Stimulated activated CD8-positive, alpha-beta memory T cell treated with anti-CD3 and anti-CD28 coated beads, Interleukin-2, amount 100 ng/mL, for 48 hours (primary cell): ENCODE results near the gene KIF16B.
"Not testable (repeated sequence)": the region's sequence is repeated elsewhere in the genome, so short reads cannot be mapped to it uniquely, and the experiment has no call there.

Experiments
- DNase-seq, 2 donors: peaks; one replicate each; pipeline ENCODE4 v3.0.0-alpha.2; 2020; ENCODE audit warnings: low read depth in 2 of 2

The KIF16B gene

DNA sequence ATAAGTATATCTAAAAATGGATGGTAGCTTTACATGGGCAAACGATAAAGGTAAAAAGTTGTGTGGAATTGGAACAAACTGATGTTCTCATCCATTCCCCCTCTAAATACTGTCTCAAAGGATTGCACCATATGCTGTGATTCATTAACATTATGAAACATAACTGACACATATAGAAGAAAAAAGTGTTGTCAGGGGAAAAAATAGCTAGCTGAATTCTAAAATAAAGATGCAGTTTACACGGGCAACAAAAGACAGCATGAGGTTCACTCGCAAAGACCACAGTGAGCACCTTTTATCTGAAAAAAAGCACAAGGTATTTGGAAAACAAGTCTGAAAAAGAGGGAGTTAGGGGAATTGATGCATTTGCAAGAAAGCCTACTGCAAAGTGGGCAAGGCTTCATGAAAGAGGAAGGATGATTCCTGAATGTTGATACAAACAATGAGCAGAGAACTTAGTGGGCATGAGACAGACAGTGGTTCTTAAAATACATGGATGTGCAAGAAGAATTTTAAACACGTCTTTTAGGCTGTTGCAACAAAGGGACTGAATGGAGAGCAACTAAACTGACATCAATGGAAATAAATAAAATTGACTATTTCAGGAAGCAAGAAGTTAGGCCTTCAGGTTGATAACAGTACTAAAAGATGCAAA lies 280.9 kb downstream of the KIF16B start:
- DNase-seq = no peak

- no peak for DNase-seq
Observed at GRCh38 chr20:16290358-16290757, 282.9 kb downstream of the KIF16B start.

DNA sequence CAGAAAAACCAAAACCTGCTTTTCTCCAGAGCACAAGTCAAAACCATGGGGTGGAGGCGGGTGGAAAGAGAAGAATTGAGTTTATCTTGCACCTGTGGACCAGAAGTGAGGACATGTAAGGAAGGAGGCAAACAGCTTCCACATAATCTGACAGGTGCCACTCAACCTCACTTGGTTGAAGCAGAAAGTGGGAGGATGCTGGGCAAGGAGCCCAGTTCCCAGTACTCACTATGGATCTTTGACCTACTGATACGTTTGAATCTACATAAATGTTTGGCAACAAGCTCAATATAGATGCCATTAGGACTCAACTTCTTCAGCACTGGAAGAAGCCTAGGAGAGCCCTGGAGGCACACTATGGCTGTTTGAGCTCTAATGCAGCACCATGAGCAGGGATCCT lies 285.5 kb downstream of the KIF16B start:
- DNase-seq = no peak

DNA sequence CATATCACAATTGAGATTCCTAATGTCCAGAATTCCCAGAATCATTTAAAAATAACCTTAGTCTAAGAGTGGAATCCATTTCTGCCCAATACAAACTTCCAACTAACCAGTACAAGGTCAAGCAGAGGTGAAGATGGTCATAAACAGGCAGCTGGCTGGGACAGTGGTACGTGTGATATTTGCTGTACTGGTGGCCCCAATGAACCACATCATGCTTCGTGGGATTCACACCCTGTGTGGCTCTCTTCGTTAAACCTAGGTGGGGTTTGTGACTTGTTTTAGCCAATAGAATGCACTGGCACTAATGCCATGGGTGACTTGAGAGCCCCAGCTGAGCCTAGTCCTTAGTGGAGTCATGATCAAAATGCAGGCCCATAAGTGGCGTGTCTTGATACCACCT lies 286.6 kb downstream of the KIF16B start:
- no peak for DNase-seq

GRCh38 chr20:16284385-16285100 lies 288.7 kb downstream of the KIF16B start:
- DNase-seq = no peak

- no peak for DNase-seq
Observed at GRCh38 chr20:16283978-16284377, 289.3 kb downstream of the KIF16B start.

DNA sequence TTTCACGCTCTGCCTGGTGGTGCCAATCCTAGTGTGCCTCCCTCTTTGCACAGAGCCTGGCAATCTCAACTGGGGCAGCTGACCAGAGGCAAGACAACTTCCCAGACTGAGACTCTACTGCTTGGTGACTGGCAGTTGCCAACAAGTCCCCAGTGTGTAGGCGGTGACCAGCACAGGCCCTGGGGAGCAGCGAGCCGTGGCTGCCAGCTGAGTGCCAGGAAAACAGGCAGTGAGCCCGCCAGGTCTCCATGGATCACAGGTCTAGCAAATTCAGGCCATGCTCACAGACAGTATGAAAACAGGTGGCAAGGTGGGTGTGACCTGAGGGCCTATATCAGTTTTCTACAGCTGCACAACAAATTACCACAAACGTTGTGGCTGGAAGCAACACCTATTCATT lies 289.9 kb downstream of the KIF16B start:
- DNase-seq = no peak

DNA sequence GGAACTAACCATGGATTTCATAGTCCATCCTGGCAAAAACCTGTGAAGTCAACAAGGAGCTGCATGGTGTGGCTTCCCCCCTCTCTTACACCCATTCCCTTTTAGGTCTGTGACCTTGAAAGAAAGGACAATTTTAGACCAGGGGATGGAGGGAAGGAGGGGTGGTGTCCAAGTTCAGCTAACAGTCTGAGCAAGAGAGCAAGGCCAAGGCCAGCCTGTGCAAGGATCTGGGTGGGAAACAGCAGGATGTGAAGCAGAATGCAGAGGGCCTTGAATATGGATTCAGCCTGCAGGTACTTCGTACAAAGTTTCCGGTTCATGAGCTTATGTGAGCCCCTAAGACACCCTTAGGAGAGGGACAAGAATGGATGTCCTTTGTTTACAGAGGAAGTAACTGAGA lies 293.0 kb downstream of the KIF16B start:
- DNase-seq = no peak

DNA sequence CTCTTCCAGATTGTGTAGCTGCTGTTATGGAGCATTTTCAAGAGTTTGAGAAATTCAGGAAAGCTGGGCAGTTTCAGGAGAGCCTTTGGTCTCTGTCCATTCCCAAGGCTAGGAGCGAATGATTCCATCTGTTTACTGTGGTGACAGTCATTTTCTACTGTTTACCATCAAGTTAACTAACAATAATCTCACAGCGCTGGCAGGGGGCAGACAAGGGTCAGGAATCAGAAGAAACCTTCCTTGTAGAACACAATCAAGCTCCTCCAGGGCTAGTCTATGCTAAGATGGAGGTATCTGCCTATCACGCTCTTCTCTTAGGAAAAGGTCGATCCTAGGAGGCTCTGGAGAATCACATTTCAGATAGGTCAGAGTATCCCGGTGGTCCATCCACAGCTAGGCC lies 293.9 kb downstream of the KIF16B start:
- DNase-seq = no peak

DNA sequence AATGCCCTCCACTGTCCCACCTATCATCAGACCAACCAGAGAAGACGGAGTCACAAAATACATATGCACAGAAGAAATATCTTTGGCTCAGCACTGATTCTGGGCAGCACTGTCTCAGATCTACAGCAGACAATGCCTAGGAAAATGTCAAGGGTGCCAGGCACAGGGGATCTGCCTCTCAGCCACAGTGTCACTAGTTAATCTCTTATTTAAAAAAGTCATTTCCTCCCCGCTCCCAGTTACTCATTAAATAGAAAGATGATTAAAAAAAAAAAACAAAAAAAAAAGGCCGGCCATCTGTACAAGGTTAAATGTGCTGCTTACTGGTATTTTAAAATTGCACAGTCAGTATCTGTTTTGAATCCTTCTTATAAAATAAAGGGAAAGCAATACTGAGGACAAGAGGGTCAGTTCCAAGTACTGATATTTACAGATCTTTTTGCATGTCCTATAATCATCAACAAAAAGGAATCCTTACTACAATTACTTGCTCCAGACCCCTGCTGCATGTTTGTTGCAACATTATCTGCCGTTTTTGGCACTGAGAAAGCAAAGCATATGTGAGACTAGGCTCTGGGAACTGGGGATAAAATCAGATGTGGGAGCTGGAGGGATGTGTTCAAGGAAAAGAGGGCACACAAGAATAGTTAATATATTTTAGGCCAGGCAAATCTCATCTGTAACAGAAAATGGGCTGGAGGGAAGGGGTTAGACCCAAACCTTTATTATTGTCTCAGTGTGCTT lies 299.3 kb downstream of the KIF16B start:
- DNase-seq = no peak

- DNase-seq = no peak
Observed at GRCh38 chr20:16272780-16273360, 300.4 kb downstream of the KIF16B start.

- no peak for DNase-seq
Observed at GRCh38 chr20:16271450-16271849, 301.8 kb downstream of the KIF16B start.

DNA sequence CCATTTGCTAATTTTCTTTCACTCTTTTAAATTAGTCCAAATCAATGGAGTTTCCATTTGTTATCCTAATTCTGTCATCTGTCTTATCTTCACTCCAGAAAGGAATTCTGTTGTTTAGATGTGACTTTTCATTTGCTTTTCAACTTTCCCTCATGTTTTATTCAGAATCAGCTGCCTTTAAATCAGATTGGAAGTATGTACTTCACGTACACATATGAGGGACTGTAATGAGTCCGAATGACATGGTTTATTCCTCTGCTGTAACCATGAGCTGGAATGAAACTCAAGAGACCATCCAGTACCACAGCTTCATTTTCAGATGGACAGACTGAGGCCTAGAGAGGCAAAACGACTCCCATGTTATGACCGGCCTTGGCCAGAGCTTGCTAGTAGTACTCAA lies 302.3 kb downstream of the KIF16B start:
- DNase-seq = no peak

DNA sequence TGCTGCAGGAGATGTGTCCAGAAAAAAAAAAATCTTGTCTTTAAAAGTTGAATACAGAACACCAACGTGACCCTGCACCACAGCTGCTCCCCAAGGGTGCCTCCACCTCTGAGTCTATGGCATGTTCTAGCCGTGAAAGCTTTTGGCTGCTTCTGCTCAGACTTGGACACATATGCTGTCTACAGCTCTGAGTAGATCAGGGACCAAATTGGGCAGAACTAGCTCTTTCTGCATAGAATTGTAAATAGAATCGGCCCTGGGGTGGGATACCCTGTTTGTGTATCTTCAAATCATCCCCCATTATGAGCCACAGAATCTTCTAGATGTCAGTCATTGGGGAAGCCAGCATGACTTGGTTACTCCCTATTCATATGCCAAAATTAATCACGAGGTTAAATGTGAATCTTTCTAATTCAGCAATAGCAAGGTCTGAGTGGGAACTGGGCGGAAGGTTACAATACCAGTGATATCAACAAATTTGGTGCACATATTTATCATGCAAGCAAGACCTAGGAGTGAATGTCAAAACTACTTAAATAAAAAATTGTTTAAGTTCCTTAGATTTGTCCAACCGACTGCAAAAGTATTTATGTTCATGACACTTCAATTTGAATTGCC lies 302.8 kb downstream of the KIF16B start:
- no peak for DNase-seq

DNA sequence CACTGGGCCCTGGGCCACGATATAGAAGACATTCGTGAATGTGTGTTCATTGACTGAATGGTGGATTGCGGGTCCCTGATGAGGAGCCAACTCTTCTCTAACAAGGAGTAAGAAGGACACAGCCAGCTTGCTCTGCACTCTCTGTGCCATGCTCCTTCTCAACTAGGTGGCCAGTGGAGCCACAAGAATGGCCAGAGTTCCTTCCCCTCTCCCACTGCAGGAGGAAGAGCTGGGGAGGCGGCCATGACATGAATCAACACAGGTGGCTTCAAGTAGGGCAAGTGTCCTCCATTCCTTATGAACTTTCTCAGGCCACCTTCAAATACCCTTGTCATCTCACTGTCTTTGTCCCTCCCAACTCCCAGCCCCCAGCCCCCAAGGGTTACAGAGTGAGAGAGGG lies 305.7 kb downstream of the KIF16B start:
- DNase-seq = no peak

DNA sequence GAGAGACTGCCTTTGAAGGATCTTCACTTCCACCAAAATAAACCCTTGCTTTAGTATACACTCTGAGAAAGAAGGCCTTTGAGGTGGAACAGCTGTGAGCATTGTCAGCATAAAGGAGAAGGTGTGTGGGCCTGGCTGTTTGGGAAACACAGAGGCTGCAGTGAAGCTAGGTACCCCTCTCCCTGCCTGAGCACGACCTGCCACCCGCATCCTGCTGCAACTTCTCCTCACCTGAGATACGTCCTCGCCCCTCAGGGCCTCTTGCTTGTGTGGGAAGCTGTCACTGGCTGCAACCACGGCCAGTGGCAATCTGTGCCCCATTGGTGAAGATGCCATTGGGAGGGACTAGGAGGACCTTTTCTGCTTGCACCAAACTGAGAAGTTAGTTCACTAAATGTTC lies 307.9 kb downstream of the KIF16B start:
- no peak for DNase-seq

DNA sequence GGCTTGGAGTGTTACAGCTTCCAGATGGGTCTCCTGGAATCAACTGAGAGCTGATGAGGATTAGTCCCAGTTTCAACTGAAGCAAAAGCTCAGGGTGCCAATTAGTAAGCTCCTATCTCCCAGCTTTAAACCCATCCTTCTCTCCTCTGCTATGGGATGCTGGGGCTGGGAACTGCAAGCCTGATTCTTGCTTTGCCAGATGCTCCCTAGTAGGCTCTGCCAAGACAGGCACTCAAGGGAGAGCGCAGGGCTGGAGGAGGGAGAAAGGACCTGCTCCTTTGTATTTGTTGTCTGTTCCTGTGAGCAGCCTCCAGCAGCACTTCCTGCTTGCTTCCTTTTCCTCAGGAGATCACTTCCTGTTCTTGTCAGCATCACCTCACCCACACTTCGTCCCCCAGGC lies 309.7 kb downstream of the KIF16B start:
- no peak for DNase-seq

DNA sequence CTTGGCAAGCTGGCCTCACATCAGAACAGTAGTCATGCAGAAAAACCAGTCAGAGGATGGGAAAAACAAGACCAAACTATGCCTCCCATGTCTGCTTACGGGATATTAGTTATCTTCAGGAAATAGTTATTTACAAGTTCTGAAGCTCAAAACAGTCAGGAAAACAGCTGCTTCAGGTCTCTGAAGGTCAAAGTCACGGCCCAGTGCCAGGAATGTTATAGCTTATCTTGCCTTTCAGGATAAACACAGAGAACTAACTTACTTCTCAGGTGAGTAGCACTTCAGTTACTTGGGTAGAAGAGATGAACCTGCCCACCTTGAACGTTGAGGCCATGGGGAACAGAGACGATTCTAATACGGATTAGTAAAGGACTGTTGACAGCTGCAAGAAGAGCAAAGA lies 310.7 kb downstream of the KIF16B start:
- DNase-seq = no peak

DNA sequence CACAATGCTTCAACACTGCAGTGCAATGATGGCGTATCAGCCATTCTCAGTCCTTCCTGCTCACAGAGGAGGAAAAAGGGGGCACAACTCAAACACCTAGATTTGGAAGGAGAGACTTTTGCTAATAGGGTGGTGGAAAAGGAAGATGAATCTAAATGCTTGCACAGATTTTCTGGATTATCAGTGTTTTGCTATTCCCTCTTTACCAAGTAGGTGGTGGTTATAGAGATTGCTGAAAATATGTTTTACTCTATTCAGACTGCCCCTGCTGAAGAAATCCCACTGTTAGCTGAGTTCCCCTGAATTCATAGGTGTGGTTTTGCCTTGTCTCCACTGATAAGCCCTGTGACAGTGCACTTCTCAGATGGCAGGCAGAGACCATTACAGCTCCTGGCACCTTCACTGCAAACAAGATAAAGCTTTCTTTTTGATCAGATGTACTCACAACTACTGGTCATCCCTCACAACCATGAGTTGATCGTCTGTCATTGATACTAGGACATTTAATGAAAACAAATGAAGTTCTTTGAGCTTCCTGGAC lies 311.4 kb downstream of the KIF16B start:
- no peak for DNase-seq

DNA sequence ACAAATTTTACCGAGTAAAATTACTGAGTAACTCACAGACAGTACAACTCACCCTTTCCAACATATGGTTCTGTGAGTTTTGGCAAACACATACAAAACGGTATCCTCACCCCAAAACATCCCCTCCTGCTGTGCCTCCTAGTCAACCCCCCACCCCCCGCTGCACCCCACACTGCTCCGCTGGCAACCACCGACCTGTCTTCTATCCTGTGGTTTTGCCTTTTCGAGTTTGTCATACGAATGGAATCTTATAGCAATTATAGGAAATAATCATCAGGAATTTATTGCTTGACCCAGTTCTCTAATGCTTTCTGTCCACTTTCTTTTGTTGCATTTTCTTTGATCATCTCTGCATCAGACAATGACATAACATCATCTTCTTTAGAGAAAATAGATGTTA lies 312.3 kb downstream of the KIF16B start:
- no peak for DNase-seq

GRCh38 chr20:16260133-16260532 lies 313.1 kb downstream of the KIF16B start:
- DNase-seq = not testable (repeated sequence)

GRCh38 chr20:16258766-16259165 lies 314.5 kb downstream of the KIF16B start:
- no peak for DNase-seq
